HUES64 (cell line): ENCODE data around the gene AP2B1.
A peak's percentile ranks its signal among the peaks of the same experiment; 100 is the strongest.
"Not testable (repeated sequence)": the region's sequence is repeated elsewhere in the genome, so short reads cannot be mapped to it uniquely, and the experiment has no call there.

Source experiments
- H3K27ac ChIP-seq: 2 replicates; pipeline ENCODE4 v1.7.0; 2013; ENCODE audit warnings: low read depth, low read length, inconsistent platforms
- H3K27me3 ChIP-seq: 2 replicates; pipeline ENCODE4 v1.6.1; 2013; ENCODE audit warnings: mild to moderate bottlenecking, low read length; ENCODE audit not compliant: insufficient read depth
- H3K36me3 ChIP-seq: 2 replicates; pipeline ENCODE4 v1.6.1; 2013; ENCODE audit warnings: mild to moderate bottlenecking, low read length; ENCODE audit not compliant: insufficient read depth
- H3K4me1 ChIP-seq: 2 replicates; pipeline ENCODE4 v1.6.1; 2013; ENCODE audit warnings: mild to moderate bottlenecking, low read length, moderate library complexity; ENCODE audit not compliant: insufficient read depth
- H3K4me3 ChIP-seq: 2 replicates; pipeline ENCODE4 v1.5.1; 2013; ENCODE audit warnings: mild to moderate bottlenecking, low read length, moderate library complexity
- H3K9ac ChIP-seq: 2 replicates; pipeline ENCODE4 v1.6.1; 2013; ENCODE audit warnings: mild to moderate bottlenecking, low read depth, low read length
- H3K9me3 ChIP-seq: 2 replicates; pipeline ENCODE4 v1.6.1; 2013; ENCODE audit warnings: low read depth, low read length; ENCODE audit not compliant: insufficient read depth
- WGBS: fragments of 150-250, 120-280 bp; methylation state at CpG from one replicate; pipeline ENCODE4 v1.1.7; 2013; ENCODE audit warnings: missing lambda C conversion rate; 5-methylcytosine and 5-hydroxymethylcytosine counted together

AP2B1 gene

DNA sequence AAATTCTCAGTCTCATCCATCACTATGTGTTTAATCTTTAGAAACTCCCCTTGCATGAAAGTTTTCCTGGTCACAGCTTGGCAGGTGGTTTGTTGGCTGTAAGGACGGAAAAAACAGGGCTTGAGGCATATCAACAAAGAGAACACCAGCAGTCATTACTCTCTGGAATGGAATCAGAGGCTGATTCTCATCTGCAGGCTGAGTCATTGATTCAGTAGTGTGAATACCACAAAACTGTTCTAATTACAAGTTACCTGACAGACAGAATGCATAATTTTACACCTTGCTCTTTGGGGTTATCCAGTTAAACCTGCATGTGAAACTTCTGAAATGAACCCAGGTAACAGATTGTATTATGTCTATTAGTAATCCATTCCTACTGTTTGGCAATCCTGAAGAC, 38.1 kb upstream of the AP2B1 start:
- H3K9me3 ChIP-seq, result no peaks in the 10 kb centered on the region
- H3K4me1 ChIP-seq, result no peaks in the 10 kb centered on the region
- H3K9ac ChIP-seq, result no peak overlapping the region
- peaks cover 13% of the 10 kb centered on the region for H3K27me3 ChIP-seq
- WGBS, result 73% methylated on average over 1 of the region's 1 CpG
- no peaks in the 10 kb centered on the region for H3K36me3 ChIP-seq
- H3K27ac ChIP-seq, result no peak overlapping the region
- no peak overlapping the region for H3K4me3 ChIP-seq

GRCh38 chr17:35553310-35553709, 33.8 kb upstream of the AP2B1 start:
- H3K4me1 ChIP-seq, result no peaks in the 10 kb centered on the region
- no peak overlapping the region for H3K27ac ChIP-seq
- no peaks in the 10 kb centered on the region for H3K36me3 ChIP-seq
- WGBS, result 90% methylated on average over 4 of the region's 4 CpGs
- H3K4me3 ChIP-seq, result no peak overlapping the region
- peaks cover 13% of the 10 kb centered on the region for H3K27me3 ChIP-seq
- H3K9ac ChIP-seq, result no peak overlapping the region
- H3K9me3 ChIP-seq, result no peaks in the 10 kb centered on the region

DNA sequence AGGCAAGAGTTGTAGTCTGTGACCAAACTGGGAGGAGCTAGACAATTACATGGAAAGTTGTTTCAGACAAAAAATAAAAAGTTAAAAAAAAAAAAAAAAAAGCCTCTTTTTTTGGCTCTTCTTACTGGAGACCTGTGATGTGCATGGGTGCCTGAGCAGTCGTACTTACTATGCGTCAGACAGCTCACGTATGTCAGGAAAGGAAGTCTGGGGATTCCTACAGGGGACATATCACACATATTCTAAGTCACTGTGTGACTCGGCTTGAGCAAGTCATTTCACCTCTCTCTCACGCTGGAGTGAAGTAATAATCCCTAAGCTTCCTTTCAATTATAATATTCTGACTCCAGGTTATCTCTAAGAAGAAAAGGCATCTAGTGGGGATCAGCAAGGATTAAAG, 32.5 kb upstream of the AP2B1 start:
- Histone ChIP-seq H3K4me3 (no peak overlapping the region), H3K9me3 (no peaks in the 10 kb centered on the region), H3K27ac (no peak overlapping the region), H3K36me3 (no peaks in the 10 kb centered on the region), H3K9ac (no peak overlapping the region), H3K27me3 (peaks cover 17% of the 10 kb centered on the region), H3K4me1 (no peaks in the 10 kb centered on the region)
- WGBS, result 92% methylated on average over 5 of the region's 5 CpGs

DNA sequence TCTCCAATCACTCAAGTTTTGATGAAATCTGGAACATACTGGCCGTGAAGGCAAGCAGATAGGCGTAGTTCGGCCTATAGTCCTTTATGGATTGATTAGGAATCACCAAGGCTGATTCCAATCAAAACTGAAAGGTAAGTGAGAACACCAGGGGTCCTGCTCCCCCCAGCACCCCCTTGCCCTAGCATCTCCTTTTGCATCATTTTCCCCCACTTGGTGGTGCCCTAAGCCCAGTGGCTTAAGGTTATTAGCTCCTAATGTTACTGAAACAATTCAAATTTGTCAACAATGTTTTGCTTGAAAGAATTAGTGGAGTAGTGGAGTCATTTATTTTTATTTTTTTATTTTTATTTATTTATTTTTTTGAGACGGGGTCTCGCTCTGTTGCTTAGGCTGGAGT, 31.4 kb upstream of the AP2B1 start:
- 93% methylated on average over 3 of the region's 5 CpGs for WGBS
- H3K36me3 ChIP-seq, result no peaks in the 10 kb centered on the region
- no peak overlapping the region for H3K27ac ChIP-seq
- H3K4me3 ChIP-seq, result no peak overlapping the region
- peaks cover 19% of the 10 kb centered on the region; the same call in 1 of the 2 replicates for H3K27me3 ChIP-seq
- no peaks in the 10 kb centered on the region for H3K9me3 ChIP-seq
- H3K9ac ChIP-seq, result no peak overlapping the region
- no peaks in the 10 kb centered on the region for H3K4me1 ChIP-seq

- peaks cover 19% of the 10 kb centered on the region; the same call in 1 of the 2 replicates for H3K27me3 ChIP-seq
- 92% methylated on average over 3 of the region's 3 CpGs for WGBS
- H3K4me3 ChIP-seq, result no peak overlapping the region
- no peaks in the 10 kb centered on the region for H3K36me3 ChIP-seq
- H3K9me3 ChIP-seq, result no peaks in the 10 kb centered on the region
- no peaks in the 10 kb centered on the region for H3K4me1 ChIP-seq
- no peak overlapping the region for H3K27ac ChIP-seq
- no peak overlapping the region for H3K9ac ChIP-seq
These were observed 29.8 kb upstream of the AP2B1 start for GRCh38 chr17:35557353-35557752.

GRCh38 chr17:35559495-35560210, 27.5 kb upstream of the AP2B1 start:
- WGBS, result 79% methylated on average over 2 of the region's 2 CpGs

DNA sequence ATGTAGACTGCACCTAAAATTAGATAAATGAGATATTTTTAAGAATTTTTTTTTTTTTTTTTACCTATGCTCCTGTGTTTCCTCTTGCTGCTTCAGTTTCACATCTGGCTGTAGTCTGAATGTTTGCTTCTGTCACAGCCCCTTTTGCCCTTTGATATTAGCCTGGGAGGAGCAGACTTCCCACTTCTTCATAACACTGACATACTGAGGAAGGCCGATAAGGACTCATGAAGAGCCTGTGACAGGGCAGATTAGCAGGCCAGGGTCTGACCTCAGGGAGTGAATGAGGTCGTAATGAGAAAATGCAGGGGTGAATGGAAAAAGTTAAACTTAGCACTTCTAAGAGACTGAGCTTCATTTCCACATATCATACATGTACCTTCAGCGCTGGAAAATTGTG, 26.4 kb upstream of the AP2B1 start, which contains the start of gene SLFN14:
SLFN14 (minus strand) TSS at position 117 of the 400 bp plus-strand sequence. CDS start 2,757 bp downstream, outside the sequence.
- no peaks in the 10 kb centered on the region for H3K9me3 ChIP-seq
- no peak within 1 kb of the TSS for H3K27ac ChIP-seq
- no peak within 1 kb of the TSS for H3K4me3 ChIP-seq
- peaks cover 34% of the 10 kb centered on the region for H3K27me3 ChIP-seq
- H3K36me3 ChIP-seq, result no peaks in the 10 kb centered on the region
- no peaks in the 10 kb centered on the region for H3K4me1 ChIP-seq
- H3K9ac ChIP-seq, result no peak within 1 kb of the TSS
- 83% methylated on average over 2 of the region's 3 CpGs for WGBS

More at GRCh38 chr17:35559495-35560210, 27.5 kb upstream of the AP2B1 start:
- no peak overlapping the region for H3K9ac ChIP-seq
- no peak overlapping the region for H3K27ac ChIP-seq
- H3K9me3 ChIP-seq, result no peaks in the 10 kb centered on the region
- H3K4me1 ChIP-seq, result no peaks in the 10 kb centered on the region
- H3K4me3 ChIP-seq, result no peak overlapping the region
- peaks cover 27% of the 10 kb centered on the region for H3K27me3 ChIP-seq
- H3K36me3 ChIP-seq, result no peaks in the 10 kb centered on the region

- not testable (repeated sequence) for H3K27ac ChIP-seq, H3K9ac ChIP-seq, H3K4me1 ChIP-seq, H3K36me3 ChIP-seq, H3K9me3 ChIP-seq, H3K4me3 ChIP-seq
- WGBS, result 88% methylated on average over 12 of the region's 16 CpGs
- peaks cover 33% of the 10 kb centered on the region for H3K27me3 ChIP-seq
These were observed 23.9 kb upstream of the AP2B1 start for GRCh38 chr17:35563181-35563580.

GRCh38 chr17:35566968-35567367, 20.2 kb upstream of the AP2B1 start:
- Histone ChIP-seq H3K36me3 (peaks cover 3% of the 10 kb centered on the region; the same call in 1 of the 2 replicates), H3K9me3 (no peaks in the 10 kb centered on the region), H3K4me3 (peak overlapping the region; percentile 89), H3K27me3 (peaks cover 25% of the 10 kb centered on the region), H3K27ac (no peak overlapping the region), H3K9ac (no peak overlapping the region), H3K4me1 (no peaks in the 10 kb centered on the region)
- WGBS, result 73% methylated on average over 11 of the region's 11 CpGs

- no peaks in the 10 kb centered on the region for H3K9me3 ChIP-seq
- H3K4me1 ChIP-seq, result no peaks in the 10 kb centered on the region
- peaks cover 25% of the 10 kb centered on the region for H3K27me3 ChIP-seq
- WGBS, result 24% methylated on average over 15 of the region's 15 CpGs
- H3K9ac ChIP-seq, result peak overlapping the region; percentile 86
- peak overlapping the region; percentile 89 for H3K4me3 ChIP-seq
- peak overlapping the region; percentile 59 for H3K27ac ChIP-seq
- peaks cover 11% of the 10 kb centered on the region for H3K36me3 ChIP-seq
These were observed 18.6 kb upstream of the AP2B1 start for GRCh38 chr17:35568561-35568960.

- no peaks in the 10 kb centered on the region for H3K9me3 ChIP-seq
- peaks cover 17% of the 10 kb centered on the region; the same call in 1 of the 2 replicates for H3K27me3 ChIP-seq
- no peak overlapping the region for H3K9ac ChIP-seq
- H3K27ac ChIP-seq, result no peak overlapping the region
- H3K36me3 ChIP-seq, result peaks cover 17% of the 10 kb centered on the region
- H3K4me3 ChIP-seq, result peak overlapping the region; percentile 89; the same call in 1 of the 2 replicates
- H3K4me1 ChIP-seq, result no peaks in the 10 kb centered on the region
- WGBS, result 89% methylated on average over 2 of the region's 2 CpGs
These were observed 17.7 kb upstream of the AP2B1 start for GRCh38 chr17:35569405-35569804.
